ENCODE data around the gene ATP11C. TPM values are rescaled to one million over a fixed set of nuclear protein-coding genes. Genes with fewer than 3 reads are reported as not detected.
"Not testable (repeated sequence)": the region's sequence is repeated elsewhere in the genome, so short reads cannot be mapped to it uniquely, and the experiment has no call there.

Gene ATP11C
- polyA plus RNA-seq, 2 donors: 1.7 to 3.4 TPM

DNA sequence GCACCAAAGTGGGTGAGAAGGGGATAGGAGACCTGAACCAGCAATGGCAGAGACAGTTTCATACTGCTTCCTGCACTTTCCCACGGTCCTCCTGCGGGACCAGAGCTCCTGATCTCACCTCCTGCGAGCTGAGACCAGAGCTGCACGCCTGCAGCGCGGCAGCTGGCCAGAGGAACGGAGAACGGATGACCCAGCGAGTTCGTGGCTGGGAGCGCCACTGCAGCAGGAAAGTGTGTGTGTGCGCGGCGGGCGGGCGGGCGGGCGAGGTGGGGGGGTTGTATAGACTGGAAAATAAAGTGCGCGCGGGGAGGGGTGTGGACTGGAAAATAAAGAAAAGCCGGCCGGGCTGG lies 241.4 kb downstream of the ATP11C start:
- no peak overlapping the region for H3K27ac ChIP-seq (ENCODE audit: low read depth in 2 of 2, low read length in 1 of 2)
- H3K4me1 ChIP-seq (ENCODE audit: control insufficient read depth in 2 of 2, insufficient read depth in 2 of 2, low read length in 1 of 2): no peaks in the 10 kb centered on the region
- WGBS, 2 donors: 0 to 28% methylated on average over 23 of the region's 23 CpGs
- H3K36me3 ChIP-seq (ENCODE audit: control insufficient read depth in 2 of 2, insufficient read depth in 2 of 2, low read length in 1 of 2): no peaks in the 10 kb centered on the region
- peaks cover 0 to 5% of the 10 kb centered on the region in 2 donors for H3K9me3 ChIP-seq (ENCODE audit: control insufficient read depth in 2 of 2, insufficient read depth in 1 of 2, low read depth in 1 of 2, low read length in 1 of 2)
- peak overlapping the region in 1 of 2 donors; percentile 25 for H3K4me3 ChIP-seq (ENCODE audit: low read depth in 1 of 2, low read length in 2 of 2)
- no peaks in the 10 kb centered on the region for H3K27me3 ChIP-seq (ENCODE audit: control insufficient read depth in 1 of 2, insufficient read depth in 2 of 2, low read length in 2 of 2)

DNA sequence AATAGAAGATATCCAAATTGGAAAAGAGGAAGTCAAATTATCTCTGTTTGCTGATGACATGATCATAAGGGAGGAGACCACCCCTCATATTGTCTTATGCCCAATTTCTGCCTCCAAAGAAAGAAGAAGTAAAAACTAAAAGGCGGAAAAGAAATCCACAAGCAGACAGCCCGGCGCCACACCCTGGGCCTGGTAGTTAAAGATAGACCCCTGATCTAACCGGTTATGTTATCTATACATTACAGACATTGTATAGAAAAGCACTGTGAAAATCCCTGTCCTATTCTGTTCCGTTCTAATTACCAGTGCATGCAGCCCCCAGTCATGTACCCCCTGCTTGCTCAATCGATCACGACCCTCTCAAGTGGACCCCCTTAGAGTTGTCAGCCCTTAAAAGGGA lies 247.7 kb downstream of the ATP11C start:
- 86 to 92% methylated on average over 7 of the region's 7 CpGs for WGBS, 2 donors
- H3K4me1 ChIP-seq (ENCODE audit: control insufficient read depth in 2 of 2, insufficient read depth in 2 of 2, low read length in 1 of 2); H3K27ac ChIP-seq (ENCODE audit: low read depth in 2 of 2, low read length in 1 of 2); H3K27me3 ChIP-seq (ENCODE audit: control insufficient read depth in 1 of 2, insufficient read depth in 2 of 2, low read length in 2 of 2); H3K36me3 ChIP-seq (ENCODE audit: control insufficient read depth in 2 of 2, insufficient read depth in 2 of 2, low read length in 1 of 2); H3K4me3 ChIP-seq (ENCODE audit: low read depth in 1 of 2, low read length in 2 of 2); H3K9me3 ChIP-seq (ENCODE audit: control insufficient read depth in 2 of 2, insufficient read depth in 1 of 2, low read depth in 1 of 2, low read length in 1 of 2): not testable (repeated sequence)

DNA sequence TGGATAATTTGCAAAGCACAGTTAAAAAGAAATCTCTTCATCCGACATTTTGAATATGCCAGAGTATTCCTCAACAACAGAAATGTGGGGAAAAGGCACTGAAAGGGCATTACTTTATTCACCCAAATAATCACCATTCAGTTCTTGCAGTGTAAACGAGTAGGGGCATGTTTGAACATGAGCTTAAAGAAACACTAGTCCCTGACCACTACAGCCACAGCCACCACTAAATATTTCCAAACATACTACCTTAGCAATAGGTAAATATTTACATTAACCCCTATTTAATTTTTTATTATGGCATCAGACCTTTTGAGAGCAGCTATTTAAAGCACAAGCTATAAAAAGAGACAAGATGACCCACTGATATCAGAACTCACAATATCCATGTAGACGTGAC lies 252.5 kb downstream of the ATP11C start:
- H3K9me3 ChIP-seq (ENCODE audit: control insufficient read depth in 2 of 2, insufficient read depth in 1 of 2, low read depth in 1 of 2, low read length in 1 of 2): no peaks in the 10 kb centered on the region
- no peaks in the 10 kb centered on the region for H3K36me3 ChIP-seq (ENCODE audit: control insufficient read depth in 2 of 2, insufficient read depth in 2 of 2, low read length in 1 of 2)
- no peak overlapping the region for H3K4me3 ChIP-seq (ENCODE audit: low read depth in 1 of 2, low read length in 2 of 2)
- H3K27ac ChIP-seq (ENCODE audit: low read depth in 2 of 2, low read length in 1 of 2): no peak overlapping the region
- 42 to 57% methylated on average over 3 of the region's 3 CpGs for WGBS, 2 donors
- no peaks in the 10 kb centered on the region for H3K4me1 ChIP-seq (ENCODE audit: control insufficient read depth in 2 of 2, insufficient read depth in 2 of 2, low read length in 1 of 2)
- no peaks in the 10 kb centered on the region for H3K27me3 ChIP-seq (ENCODE audit: control insufficient read depth in 1 of 2, insufficient read depth in 2 of 2, low read length in 2 of 2)

Other genes starting within 250 kb of the ATP11C start
- under 1 TPM; 0.06 to 0.10 TPM for gene MCF2, start 224.9 kb downstream of the ATP11C start, polyA plus RNA-seq
- gene CXorf66, start 32.5 kb upstream of the ATP11C start, polyA plus RNA-seq: not detected

All from esophagus (tissue), 2 donors.